DOHH2 (cell line): Measurements from ENCODE around the gene DEDD.

Experiments
- CTCF ChIP-seq: fragments of 200-600 bp; sonication (generic); IDR thresholded peaks from one replicate; pipeline ENCODE4 v1.5.1; 2014; ENCODE audit warnings: antibody characterized with exemption, mild to moderate bottlenecking, low read depth, low read length; ENCODE audit not compliant: poor library complexity, severe bottlenecking
- EZH2phosphoT487 ChIP-seq: fragments of 200-600 bp; sonication (generic); IDR thresholded peaks from 2 replicates; pipeline ENCODE4 v1.6.1; 2017; ENCODE audit warnings: borderline replicate concordance, mild to moderate bottlenecking, antibody characterized with exemption, low read length, moderate library complexity, mixed read lengths

- no peak for TF ChIP-seq CTCF
- TF ChIP-seq EZH2phosphoT487: no peak
Measured at GRCh38 chr1:161111527-161111926, 20.9 kb downstream of the DEDD start.
